NCI-H345 treated with DMSO at 0.1 percent for 48 hours (cell line): ENCODE measurements around the gene PFKFB1.
"Not testable (repeated sequence)": the region's sequence is repeated elsewhere in the genome, so short reads cannot be mapped to it uniquely, and the experiment has no call there.

Experiments
- DNase-seq: peaks from one replicate; lab custom pipeline; 2025; ENCODE audit not compliant: unreplicated experiment; lab: John Stamatoyannopoulos, UW

Gene PFKFB1

GRCh38 chrX:54994668-54995351, 822 bp upstream of the PFKFB1 start:
- no peak for DNase-seq

- DNase-seq, result no peak
These were observed 921 bp downstream of the PFKFB1 start for GRCh38 chrX:54992911-54993622.

DNA sequence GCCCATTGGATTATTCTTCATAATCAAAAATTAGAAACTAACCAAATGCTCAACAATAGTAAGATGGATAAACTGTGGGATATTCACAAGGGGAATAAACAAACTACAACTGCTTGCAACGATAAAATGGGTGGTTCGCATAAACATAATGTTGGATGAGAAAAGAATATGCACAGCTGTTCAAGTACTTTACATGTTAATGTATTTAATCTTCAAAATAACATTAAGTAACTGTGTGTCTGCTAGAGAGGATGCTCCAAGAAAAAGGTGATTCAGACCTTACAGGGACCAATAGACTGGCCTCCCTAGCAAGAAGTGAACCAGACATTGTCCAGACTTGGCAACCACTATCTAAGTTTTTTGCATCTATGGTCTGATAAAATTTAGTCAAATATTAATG, 2.3 kb downstream of the PFKFB1 start:
- no peak for DNase-seq

DNA sequence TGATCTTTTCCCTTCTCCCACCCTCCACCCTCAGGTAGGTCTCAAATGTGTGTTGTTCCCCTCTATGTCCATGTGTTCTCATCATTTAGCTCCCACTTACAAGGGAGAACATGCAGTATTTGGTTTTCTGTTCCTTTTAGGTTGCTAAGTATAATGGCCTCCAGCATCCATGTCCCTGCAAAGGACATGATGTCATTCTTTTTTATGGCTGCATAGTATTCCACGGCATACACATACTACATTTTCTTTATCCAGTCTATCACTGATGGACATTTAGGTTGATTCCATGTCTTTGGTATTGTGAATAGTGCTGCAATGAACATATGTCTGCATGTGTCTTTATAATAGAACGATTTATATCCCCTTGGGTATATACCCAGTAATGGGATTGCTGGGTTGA, 10.7 kb downstream of the PFKFB1 start:
- DNase-seq, result not testable (repeated sequence)

GRCh38 chrX:54980334-54980733, 13.7 kb downstream of the PFKFB1 start:
- no peak for DNase-seq

- no peak for DNase-seq
These were observed 14.6 kb downstream of the PFKFB1 start for GRCh38 chrX:54979432-54979831.

DNA sequence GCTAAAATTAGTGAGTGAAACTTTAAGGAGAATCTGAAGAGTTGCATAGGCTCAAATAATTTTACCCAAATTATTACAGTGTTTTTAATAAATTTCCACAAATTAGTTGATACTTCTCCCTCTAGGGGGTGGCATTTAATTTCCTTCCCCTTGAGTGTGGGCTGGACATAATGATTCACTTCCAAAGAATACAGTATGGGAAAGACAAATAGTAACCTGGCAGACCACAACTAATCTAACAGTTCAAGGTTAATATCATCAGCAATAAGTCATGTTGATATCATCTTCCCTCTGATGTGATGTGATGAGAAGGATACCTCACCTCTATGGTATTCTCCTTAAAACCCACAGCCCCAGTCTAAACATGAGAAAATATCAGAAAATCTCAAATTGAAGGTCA, 15.5 kb downstream of the PFKFB1 start:
- DNase-seq, result no peak

- no peak for DNase-seq
These were observed 16.6 kb downstream of the PFKFB1 start for GRCh38 chrX:54977387-54977786.

- no peak for DNase-seq
These were observed 29.1 kb downstream of the PFKFB1 start for GRCh38 chrX:54964766-54965497.

- no peak for DNase-seq
These were observed 32.2 kb downstream of the PFKFB1 start for GRCh38 chrX:54961750-54962149.

DNA sequence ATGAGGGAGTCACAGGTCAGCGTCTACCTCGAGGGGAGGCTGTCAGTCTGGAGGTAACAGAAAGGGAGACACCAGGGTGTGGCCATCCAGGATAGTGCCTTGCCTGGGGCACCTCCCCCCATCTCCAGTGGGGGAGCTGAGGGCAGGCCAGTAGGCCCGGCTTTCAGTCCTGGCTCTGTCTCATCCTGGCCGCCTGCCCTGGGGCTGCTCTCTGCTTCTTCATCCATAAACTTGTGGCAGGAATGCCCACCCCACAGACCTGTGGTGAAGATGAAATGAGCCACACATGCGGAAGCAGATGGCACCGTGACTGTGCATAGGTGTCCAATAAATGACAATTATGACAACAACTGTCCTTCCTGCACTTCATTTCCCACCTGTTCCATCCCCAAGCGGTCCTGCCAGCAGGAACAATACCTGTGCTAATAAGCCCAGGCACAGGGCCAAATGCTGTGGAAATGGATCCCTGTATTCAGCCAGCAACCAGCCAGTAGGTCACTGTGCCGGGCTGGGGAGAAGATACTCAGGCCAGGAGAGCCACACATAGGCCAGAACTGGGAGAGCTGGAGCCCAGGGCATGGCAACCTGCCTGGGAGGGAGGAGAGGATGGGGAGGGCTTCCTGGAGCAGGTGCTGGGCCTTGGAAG, 43.1 kb downstream of the PFKFB1 start:
- peak; percentile 82 for DNase-seq

GRCh38 chrX:54945224-54945623, 48.8 kb downstream of the PFKFB1 start:
- no peak for DNase-seq

- no peak for DNase-seq
These were observed 49.2 kb downstream of the PFKFB1 start for GRCh38 chrX:54944816-54945215.

DNA sequence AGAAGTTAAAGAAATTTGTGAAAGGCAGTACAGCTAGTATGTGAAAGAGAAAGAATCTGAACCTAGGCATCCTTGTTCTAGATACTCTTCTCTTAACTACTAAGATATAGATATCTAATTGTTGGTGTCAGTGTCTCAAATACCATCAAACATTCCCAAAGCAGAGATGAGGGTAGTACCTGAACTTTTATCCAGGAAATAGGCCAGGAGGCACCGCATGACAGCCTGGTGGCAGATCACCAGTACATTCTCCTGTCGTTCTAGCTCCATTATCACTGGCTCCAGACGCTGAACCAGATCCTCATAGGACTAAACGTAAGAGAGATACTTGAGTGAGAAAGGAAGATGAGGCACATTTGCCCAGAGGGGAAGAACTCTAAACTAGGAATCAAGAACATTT, 56.6 kb downstream of the PFKFB1 start:
- no peak for DNase-seq

DNA sequence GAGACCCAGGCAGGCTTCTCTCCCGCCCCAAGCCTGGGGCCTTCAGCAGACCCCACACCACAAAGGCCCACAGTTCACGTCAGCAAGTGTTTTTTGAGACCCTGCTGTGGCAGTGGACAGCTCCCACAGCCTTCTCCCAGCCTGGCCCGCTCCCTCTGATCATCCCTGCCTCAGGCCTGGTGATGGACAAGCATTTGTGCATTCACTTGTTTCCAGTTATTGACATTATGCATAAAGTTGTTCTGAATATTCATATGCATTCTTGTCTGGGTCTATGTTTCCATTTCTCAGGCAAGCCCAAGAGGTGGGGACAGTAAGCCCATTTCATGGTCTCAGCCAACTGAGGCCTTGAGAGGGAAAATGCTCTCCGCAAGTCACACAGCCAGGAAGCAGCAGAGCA, 58.7 kb downstream of the PFKFB1 start:
- no peak for DNase-seq

DNA sequence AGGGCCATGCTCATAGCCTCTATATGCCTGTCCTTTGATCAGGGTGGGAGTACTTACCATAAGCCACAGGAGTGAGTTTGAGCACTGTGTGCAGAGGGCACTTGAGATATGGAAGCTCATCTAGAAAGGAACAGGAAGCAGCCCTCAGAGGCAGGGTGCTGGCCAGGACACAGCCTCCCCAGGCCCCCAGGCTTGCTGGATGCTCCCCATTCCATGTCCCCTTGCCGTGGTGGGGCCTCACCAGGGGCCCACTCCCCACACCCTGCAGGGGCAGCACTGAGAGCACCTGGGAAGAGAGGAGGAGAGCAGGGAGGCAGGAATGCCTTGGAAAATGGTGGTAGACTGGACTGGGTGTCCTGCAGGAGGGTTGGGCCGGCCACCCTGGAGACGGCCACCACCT, 59.1 kb downstream of the PFKFB1 start:
- DNase-seq, result no peak

DNA sequence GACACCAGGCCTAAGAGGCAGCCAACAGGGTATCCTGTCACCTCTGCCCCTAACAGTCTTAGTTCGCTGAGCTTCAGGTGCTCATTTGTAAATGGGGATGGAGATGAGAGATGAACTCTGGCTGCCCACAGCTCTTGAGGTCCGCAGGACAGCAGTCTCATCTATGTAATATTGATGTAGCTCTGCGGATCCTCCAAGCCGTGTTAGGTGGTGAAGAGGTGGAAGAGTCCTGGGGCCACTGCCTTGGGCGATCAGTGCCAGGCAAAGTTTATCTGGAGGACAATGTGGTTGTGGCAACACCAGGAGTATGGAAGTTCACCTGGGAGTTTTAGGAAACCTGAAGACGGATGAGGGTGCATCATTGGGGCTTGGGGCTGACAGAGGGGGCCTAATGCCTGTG, 59.9 kb downstream of the PFKFB1 start:
- DNase-seq, result no peak

GRCh38 chrX:54933150-54933826, 60.7 kb downstream of the PFKFB1 start:
- no peak for DNase-seq

- DNase-seq, result no peak
These were observed 62.9 kb downstream of the PFKFB1 start for GRCh38 chrX:54931107-54931506.

GRCh38 chrX:54930291-54931049, 63.5 kb downstream of the PFKFB1 start:
- DNase-seq, result no peak
